SW480 (cell line): ENCODE measurements around the gene STXBP4.

ENCODE experiments used
- DNase-seq: peaks from one replicate; pipeline ENCODE4 v3.0.0-alpha.2; 2016; ENCODE audit warnings: low spot score

STXBP4 gene

GRCh38 chr17:55168958-55169687 lies 200.6 kb downstream of the STXBP4 start:
- no peak for DNase-seq

DNA sequence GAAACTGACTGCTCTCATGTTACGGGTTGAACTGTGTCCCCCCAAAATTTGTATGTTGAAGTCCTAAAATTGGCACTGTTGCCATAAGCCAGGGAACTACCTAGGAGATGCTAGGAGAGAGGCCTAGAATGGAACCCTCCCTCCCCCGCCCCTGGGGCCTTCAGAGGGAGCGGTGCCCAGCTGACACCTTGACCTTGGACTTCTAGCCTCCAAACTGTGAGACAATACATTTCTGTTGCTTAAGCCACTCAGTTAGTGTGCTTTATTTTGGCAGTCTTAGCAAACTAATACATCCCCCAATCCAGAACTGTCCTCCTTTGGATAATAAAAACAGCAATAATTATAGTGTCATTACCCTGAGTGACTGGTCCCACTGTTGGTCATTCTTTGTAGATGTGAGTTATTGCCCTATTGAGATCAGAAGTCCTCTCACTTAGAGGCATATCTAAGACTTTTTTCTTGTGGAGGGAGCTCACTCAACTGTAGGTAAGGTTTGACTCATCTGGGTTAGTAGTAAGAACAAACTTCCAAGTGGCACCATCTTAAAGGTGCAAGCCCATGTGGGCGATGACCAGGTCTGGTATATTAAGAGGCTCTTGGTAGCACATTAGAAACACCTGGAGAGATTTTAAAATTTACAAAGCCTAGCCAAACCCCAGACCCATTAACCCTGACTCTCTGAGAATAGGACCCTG lies 203.2 kb downstream of the STXBP4 start:
- DNase-seq, result no peak

DNA sequence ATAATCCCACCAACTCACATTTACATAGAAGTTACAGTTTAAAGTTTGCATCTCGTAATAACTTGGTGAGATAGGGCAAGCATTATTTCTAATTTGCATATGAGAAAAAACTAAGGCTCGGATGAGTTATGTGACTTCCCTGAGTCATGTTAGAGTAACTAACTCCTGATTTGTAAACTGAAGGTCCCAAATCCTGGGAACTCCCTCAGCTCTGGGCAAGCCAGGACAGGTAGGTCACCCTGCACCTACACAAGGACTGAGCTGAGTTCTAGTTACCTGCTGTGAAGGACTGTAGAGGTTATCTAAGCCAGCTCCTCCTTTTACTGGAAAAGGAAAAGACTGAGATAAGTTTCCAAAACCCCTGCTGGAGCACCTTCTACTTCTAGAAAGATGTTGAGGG lies 204.0 kb downstream of the STXBP4 start:
- DNase-seq, result no peak

DNA sequence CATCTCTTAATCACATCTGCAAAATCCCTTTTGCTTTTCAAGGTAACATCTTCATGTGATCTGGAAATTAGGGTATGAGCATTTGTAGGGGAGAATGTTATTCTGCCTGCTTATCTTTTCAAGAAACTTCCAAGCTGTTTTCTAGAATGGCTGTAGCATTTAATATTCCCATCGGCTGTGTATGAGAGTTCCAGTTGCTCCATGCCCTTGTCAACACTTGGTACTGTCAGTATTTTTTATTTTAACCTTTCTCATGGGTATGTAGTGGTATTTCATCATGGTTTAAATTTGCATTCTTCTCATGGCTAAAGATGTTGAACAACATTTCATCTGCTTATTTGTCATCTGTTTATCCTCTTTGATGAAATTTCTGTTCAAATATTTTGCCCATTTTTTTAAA lies 205.6 kb downstream of the STXBP4 start:
- DNase-seq, result no peak

- DNase-seq, result no peak
These were observed 207.3 kb downstream of the STXBP4 start for GRCh38 chr17:55175788-55176427.

GRCh38 chr17:55177159-55177854 lies 208.7 kb downstream of the STXBP4 start:
- no peak for DNase-seq

DNA sequence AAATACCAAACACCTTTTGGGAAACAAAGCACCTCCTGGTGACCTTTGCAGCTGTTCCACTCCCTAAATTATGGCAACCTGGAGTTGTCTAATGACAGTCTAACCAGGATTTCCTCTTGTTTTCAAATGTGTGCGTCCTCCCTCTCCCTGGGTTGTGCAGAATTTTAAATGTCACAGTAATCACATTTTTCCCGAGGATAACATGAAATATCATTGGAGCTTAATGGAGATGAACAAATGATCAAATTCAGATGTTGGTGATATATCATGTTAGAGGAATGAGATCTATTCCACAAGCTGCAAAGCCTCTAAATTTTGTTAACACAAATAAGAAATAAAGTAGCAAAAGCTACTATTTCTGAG lies 209.3 kb downstream of the STXBP4 start:
- DNase-seq, result no peak

- no peak for DNase-seq
These were observed 218.6 kb downstream of the STXBP4 start for GRCh38 chr17:55186937-55187770.

- DNase-seq, result no peak
These were observed 222.2 kb downstream of the STXBP4 start for GRCh38 chr17:55190748-55191147.

- no peak for DNase-seq
These were observed 230.3 kb downstream of the STXBP4 start for GRCh38 chr17:55198690-55199370.

DNA sequence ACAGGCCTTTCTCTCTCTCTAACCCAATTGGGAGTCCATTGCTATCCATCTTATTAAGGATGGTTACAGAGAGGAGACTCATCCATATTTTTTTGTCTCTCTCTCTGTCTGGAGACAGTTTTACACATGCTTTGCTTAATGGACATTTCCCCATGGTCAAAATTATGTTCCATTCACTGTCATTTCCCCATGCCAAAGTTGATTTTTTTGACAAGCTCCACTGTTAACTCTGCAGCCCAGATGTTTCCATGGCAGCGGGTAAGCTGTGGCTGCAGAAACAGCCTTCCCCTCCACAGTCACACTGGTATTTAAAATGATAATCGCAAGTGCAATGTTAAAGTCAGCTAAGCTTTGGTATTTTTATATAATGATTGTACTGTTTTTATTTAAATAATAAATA lies 232.3 kb downstream of the STXBP4 start:
- no peak for DNase-seq

DNA sequence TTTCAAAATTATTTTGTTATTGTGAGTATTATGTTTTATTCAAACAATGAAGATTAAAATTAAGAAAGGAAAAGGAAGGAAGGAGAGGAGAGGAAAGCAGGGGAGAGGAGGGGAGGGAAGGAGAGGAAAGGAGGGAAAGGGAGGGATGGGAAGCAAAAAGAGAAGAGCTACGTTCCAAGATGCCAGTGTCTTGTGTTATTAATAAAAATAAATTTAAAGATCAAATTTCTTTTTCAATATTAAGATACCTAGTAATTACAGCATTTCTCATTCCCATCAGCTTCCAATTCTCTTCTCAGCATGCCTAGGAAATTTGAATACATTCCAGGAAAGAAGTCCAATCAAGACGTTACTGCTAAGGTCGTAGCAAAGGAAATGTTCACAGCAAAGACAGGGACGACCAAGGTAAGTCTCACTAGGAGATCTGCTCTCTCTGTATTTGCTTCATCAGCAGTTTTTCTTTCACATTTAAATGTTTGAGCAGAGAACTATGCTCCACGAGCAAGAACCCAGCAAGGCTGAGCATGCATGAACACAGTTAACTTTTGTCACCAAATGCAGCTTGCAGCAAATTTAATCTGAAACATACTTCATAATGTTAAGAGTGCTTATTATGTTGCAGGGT lies 232.9 kb downstream of the STXBP4 start:
- no peak for DNase-seq

DNA sequence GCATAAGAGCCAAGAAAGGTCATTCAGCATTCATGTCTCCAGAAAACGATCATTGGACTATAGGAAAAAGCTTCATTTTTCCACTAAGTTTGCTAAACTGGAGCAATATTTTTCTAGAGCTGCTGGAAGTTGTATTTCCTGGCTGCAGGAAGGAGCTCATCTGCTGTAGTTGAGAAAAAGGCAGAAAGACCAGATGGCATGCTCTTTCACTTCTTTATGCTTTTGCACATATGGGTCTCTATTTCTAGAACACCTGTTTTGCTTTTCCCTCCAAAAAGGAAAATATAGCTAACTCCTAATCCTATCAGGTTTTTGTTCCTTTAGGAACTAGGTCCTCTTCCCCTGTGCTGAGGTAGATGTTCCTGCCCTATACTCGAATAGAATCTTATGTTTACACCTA lies 234.3 kb downstream of the STXBP4 start:
- DNase-seq, result no peak

- DNase-seq, result no peak
These were observed 239.7 kb downstream of the STXBP4 start for GRCh38 chr17:55208078-55208812.

DNA sequence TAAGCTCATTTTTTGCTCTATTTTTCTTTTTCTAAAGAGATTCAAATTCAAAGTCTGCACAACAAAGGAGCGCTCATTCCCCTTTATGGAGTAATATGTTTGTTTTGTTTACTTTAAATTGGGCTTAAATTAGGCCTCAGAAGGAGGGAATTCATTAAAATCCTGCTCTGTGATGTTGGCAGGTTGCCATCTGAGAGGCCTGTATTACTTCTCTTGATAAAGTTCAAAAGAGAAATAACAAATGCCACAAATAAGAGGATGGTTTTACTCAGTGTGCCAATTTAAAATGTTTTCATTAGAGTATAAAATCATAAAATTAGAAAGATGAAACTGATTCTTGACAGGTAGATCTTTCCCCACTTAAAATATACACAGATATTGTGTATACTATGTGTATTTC lies 241.7 kb downstream of the STXBP4 start:
- no peak for DNase-seq

GRCh38 chr17:55212880-55213279 lies 244.3 kb downstream of the STXBP4 start:
- no peak for DNase-seq

DNA sequence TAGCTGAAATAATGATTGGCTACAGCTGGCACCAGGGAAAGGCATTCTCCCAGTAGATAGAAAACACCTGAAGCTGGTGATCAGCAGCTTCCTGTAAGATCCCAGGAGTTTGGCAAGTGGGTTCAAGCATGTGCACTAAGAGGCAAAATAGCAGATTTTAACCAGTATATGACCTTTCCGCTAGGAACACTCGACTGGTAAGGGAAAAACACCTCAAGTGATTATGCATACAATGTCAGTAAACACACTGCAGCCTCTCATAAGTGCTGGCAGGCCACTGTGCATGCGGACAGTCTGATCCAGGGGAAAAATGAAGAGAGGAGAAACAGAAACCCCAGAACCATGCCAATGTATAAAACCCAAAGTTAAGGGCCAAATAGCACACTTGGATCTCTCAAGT lies 247.1 kb downstream of the STXBP4 start:
- DNase-seq, result no peak

- DNase-seq, result no peak
These were observed 248.3 kb downstream of the STXBP4 start for GRCh38 chr17:55216888-55217287.

- no peak for DNase-seq
These were observed 250.9 kb downstream of the STXBP4 start for GRCh38 chr17:55219459-55219858.

- no peak for DNase-seq
These were observed 251.4 kb downstream of the STXBP4 start for GRCh38 chr17:55219934-55220333.
